HG02938 (cell line): ENCODE results near the gene TEN1.

Experiments used
- ATAC-seq: cut with Tn5 transposase; IDR thresholded peaks from one replicate; pipeline ENCODE4 v1.9.1; 2021; ENCODE audit warnings: mild to moderate bottlenecking, moderate library complexity; ENCODE audit not compliant: unreplicated experiment

TEN1 gene

GRCh38 chr17:76005263-76006149 lies 26.5 kb downstream of the TEN1 start:
- ATAC-seq = no peak

GRCh38 chr17:76007131-76007849 lies 28.2 kb downstream of the TEN1 start:
- ATAC-seq = no peak

DNA sequence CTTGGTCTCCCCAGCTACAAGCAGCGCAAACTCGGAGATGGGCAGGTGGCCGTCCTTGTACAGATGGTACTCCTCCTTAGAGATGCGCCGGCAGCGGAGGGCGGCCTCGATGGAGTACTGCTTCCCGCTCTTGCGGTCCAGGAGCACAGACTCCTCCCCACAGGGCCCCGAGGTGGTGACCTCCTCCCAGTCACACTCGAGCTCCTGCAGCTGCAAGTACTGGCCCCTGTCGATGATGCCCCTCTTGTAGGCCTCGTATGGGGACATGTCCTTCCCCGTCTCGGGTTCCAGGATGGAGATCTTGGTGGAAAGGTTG lies 28.8 kb downstream of the TEN1 start:
- ATAC-seq = no peak

DNA sequence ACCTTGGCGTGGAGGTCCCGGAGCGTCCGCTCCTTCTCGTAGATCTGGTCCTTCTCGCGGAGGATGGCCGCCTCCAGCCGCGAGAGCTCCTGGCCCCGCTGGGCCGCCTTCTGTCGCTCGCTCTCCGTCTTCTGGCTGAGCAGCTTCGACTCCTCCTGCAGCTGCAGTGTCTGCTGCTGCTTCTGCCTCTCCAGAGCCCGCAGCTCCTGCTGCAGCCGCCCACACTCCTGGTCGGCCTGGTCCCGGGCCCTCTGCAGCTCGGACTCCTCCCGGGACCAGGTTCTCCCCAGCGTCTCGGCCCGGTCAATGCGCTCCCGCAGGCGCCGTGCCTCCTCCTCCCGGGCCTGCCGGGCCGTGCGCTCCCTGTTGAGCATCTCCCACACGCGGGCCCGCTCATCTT lies 29.2 kb downstream of the TEN1 start:
- no peak for ATAC-seq

- ATAC-seq = no peak
Observed at GRCh38 chr17:76008630-76009425, 29.8 kb downstream of the TEN1 start.

- no peak for ATAC-seq
Observed at GRCh38 chr17:76009447-76009846, 30.4 kb downstream of the TEN1 start.

DNA sequence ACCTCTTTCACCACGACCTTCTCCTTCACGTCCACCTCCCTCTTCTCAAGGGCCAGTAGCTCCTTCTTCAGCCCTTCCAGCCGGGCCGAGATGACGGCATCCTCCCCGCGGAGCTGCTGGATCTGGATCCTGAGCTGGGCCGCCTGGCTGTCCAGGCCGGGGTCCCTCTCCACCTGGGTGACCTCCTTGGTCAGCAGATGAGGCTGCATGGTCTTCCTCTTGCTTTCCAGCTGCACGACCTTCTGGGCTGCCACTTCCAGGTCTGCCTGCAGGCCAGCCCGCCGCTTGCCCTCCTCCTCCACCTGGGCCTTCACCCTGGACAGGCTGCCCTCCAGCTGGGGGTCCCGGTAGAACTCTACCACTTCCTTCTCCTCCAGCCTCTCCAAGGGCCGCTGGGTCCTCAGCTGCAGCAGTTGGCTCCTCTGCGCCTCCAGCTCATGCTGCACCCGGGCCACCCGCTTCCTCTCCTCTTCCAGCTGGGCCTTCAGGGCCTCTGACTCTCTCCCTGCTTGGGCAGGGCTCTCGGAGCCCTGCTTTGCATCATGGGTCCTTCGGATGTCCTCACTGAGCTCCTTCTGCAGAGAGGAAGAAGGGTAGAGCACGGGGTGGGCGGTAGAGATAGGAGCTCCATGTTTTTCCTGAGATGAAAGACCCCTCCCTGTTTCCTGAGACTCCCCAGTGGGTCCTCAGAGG lies 31.1 kb downstream of the TEN1 start:
- no peak for ATAC-seq

DNA sequence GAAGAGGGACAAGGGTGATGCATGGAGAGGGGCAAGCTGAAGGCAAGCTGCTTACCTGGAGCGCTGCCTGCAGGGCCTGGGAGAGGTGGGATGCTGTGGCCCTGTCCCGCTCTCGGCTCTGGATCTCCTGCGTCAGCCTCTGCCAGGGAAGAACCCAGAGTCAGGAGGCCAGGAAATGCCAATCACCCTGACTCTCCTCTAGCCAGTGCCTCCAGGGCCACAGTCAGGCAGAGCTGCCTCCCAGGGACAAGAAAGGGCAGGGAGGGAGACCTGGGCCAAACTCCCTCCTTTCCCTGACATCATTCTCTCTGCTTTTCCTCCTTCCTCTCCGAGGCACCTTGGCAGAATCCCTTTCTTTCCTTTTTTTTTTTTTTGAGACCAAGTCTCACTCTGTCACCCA lies 32.9 kb downstream of the TEN1 start:
- no peak for ATAC-seq

DNA sequence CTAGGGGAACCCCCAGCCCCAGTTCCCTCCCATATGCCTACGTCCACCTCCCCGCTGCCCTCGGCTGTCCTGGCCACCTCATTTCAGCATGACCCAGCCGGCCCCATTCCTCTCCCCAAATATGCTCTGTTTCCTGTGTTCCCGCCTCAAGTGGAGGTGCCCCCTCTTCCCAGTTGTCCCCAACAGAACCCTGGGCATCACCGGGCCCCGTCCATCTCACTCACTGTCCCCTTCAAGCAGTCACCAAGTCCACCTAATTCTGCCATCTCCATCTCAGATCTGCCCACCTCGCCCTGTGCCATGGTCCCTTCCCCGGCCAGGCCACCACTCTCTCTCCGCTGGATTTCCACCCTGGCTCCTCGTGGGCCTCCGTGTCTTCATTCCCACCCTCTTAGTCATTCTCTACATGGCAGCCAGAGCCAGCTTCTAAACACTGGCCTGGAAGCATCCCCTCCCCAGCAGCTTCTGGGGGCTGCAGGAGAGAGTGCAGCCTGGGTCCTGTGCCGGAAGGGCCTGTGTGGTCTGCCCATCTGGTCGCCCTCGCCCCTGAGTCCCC lies 34.4 kb downstream of the TEN1 start:
- ATAC-seq = no peak

GRCh38 chr17:76014100-76014924 lies 35.3 kb downstream of the TEN1 start:
- ATAC-seq = no peak

DNA sequence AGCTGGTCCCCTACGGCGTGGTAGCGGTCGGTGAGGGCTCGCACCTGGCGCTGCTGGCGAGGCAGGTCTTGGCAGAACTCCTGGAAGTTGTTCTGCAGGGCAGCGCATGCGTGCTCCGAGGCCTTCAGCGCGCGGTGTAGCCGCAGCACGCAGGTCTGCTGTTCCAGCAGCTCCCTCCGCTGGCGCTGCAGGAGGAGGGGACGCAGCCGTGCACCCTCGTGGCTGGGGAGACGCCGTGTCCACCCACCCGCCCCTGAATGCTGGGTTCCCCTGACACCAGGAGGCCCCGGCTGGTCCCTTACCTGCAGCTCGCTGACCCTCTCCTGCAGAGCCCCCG lies 35.9 kb downstream of the TEN1 start:
- ATAC-seq = no peak

DNA sequence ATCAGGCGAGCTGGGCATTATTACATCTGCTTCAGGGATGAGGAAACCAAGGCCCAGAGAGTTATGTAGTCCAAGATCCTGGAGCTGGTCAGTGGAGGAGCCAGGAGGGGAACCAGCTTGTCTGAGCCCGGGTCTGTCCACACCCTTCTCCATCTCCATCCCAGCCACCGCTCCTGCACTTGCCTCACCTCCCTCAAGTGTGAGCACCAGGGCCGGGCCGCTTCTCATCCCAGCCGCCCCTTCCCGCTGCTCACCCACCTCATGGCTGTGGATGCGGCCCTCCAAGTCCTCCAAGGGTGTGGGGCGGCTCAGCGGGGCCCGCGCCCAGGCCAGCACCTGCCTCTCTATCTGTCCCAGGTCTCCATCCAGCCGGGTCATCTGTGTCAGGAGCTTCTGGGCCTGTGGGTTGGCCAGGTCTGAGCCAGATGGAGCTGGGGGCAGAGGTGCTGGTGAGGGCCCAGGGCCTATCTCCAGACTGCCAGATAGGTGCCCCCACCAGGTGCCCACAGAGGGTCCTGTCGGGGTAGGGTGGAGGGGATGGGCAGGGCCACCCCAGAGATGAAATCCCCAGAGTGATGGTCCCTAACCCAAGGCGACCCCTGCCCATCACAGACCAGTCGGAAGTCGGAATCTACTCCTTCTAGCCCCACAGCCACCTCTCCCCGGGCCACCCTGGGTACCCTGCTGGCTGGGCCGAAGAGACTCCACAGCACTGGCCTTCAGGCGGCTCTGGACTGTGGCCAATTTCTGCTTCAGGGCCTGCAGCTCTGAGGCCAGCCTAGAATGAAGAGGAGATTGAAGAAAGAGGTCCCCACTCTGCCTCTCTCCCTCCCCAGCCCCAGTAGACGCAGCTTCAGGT lies 38.7 kb downstream of the TEN1 start:
- ATAC-seq = no peak

- no peak for ATAC-seq
Observed at GRCh38 chr17:76018340-76018680, 39.3 kb downstream of the TEN1 start.

DNA sequence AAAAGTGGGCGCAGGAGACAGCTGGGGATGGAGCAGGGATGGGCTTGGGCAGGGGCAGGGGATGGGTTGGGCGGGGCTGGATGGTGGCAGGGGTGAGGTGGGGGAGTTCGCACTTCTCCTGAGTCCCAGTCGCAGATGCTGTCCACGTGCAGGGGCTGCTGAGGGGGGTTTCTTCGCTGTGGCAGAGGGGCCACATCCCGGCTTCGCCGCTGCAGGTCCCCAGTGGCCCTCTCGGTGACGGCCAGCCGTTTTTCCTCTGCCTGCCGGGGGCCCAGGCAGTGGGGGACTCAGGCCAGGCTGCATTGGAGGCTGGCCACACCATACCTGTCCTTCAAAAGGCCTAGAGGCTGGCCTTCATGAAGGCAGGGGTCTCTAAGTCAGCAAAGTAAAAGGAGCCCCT lies 39.8 kb downstream of the TEN1 start:
- ATAC-seq = no peak

- ATAC-seq = no peak
Observed at GRCh38 chr17:76019833-76020467, 40.9 kb downstream of the TEN1 start.

DNA sequence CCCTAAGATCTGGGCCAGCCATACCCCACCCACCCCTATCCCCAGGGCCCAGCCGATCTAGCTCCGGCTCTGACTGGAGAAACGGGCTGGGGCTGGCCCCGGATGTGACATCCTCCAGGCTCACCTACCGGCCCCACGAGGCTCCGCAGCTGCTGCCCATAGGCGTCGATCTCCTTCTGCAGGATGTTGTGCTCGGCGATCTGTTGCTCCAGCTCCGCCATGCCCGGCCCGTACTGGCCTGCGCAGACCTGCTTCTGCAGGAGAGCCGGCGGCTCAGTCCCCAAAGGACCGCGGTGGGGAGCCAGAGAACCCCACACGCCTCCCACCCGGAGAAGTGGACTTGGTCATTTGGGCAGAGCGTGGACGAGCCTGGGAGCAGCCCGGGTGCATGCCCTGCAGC lies 43.2 kb downstream of the TEN1 start:
- ATAC-seq = no peak

DNA sequence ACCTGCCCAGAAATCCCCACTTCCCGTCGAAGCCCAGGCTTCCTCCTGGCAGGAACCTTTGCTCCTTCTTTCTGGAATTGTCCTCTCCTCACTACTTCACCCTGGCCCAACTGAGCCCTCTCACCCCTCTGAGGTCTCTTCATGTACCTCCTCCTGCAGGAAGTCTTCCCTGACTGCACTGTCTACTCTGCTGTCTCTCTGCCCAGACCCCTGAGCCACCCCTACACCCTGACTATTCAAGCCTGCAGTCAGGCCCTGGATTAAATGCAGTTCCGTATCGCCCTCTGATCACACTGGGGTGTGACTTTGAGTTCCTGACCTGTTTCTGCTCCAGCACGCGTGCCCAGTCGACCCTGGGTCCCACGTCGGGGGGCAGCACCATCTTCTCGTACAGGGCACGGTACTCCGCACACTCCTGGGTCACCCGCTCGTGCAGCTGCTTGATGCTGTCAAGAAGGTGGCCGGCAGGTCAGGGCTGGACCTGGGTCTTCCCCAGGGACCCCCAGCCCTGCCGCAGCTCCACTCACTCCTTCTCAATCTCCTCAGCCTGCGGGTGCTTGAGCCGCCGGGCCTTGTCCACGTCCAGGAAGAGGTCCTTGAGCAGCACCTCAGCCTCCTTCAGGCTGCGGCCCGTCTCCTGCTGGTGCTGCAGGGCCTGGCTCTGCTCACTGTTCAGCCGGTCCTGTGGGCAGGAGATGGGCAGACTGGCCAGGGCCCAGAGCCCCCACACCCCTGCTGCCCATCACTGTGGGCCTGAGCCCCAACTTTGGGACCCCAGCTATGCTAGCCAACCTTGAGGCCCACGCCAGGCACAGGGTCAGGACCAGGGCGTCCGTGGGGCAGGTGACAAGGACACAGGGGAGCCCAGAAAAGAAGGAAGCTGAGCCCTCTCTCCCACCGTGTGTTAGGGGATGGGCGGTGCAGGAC lies 44.2 kb downstream of the TEN1 start:
- no peak for ATAC-seq

DNA sequence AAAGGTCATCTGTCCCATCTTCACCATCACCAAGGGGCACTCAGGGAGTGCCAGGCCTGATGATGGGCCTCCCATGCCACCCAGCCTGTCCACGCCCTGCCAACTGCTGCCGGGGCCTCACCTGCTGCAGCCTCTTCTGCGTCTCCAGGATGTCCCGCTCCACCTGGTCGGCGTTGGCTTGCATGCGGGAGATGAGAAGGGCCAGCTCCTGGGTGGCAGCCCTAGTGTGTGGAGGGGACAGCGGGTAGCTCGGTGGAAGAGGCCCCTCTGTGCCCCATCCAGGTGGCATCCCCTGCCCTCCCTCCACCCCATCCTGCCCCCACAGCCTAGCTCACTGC lies 44.8 kb downstream of the TEN1 start:
- no peak for ATAC-seq
